Embryonic facial prominence (tissue), 1 donor: ENCODE results near the gene PRRC2B.
"Not testable (repeated sequence)": the region's sequence is repeated elsewhere in the genome, so short reads cannot be mapped to it uniquely, and the experiment has no call there.

ENCODE experiments used
- DNase-seq: peaks from one replicate; pipeline ENCODE4 v3.0.0-alpha.2; 2016; ENCODE audit errors: extremely low spot score

Gene PRRC2B

DNA sequence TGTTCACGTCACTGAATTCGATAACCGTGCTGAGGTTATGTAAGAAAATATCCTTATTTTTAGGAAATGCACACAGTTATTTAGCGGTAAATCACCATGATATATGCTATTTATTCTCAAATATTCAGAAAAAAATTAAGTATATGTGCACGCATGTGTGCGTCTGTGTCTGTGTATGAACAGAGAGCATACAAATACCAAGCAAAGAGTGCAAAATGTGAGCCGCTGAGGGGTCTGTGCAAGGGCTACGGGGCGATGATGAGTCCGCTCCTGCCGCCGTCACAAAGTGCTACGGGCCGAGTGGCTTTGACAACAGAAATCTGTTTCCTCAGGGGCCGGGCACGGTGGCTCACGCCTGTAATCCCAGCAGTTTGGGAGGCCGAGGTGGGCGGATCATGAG is 144.1 kb downstream of the PRRC2B start:
- DNase-seq: no peak

DNA sequence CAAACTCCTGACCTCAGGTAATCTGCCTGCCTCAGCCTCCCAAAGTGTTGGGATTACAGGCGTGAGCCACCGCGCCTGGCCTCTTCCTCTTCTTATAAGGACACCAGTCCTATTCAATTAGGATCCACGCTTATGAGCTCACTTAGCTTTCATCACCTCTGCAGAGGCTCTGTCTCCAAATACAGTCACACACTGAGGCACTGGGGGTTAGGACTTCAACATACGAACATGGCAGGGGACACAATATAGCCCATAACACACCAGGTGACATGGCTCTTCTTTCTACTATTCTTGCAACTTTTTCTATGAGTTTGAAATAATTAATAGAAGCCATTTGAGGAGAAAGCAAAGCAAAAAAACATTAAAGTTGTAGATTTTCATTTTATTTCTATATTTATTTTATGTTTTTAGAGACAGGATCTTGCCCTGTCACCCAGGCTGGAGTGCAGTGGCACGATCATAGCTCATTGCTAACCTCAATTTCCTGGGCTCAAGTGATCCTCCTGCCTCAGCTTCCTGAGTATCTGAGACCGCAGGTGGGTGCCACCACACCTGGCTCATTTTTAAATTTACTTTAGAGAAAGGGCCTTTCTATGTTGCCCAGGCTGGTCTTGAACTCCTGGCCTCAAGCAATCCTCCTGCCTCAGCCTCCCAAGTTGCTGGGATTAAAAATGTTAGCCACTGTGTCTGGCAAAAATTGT is 145.5 kb downstream of the PRRC2B start:
- no peak for DNase-seq

GRCh38 chr9:131543141-131543540 is 149.3 kb downstream of the PRRC2B start:
- DNase-seq: no peak

DNA sequence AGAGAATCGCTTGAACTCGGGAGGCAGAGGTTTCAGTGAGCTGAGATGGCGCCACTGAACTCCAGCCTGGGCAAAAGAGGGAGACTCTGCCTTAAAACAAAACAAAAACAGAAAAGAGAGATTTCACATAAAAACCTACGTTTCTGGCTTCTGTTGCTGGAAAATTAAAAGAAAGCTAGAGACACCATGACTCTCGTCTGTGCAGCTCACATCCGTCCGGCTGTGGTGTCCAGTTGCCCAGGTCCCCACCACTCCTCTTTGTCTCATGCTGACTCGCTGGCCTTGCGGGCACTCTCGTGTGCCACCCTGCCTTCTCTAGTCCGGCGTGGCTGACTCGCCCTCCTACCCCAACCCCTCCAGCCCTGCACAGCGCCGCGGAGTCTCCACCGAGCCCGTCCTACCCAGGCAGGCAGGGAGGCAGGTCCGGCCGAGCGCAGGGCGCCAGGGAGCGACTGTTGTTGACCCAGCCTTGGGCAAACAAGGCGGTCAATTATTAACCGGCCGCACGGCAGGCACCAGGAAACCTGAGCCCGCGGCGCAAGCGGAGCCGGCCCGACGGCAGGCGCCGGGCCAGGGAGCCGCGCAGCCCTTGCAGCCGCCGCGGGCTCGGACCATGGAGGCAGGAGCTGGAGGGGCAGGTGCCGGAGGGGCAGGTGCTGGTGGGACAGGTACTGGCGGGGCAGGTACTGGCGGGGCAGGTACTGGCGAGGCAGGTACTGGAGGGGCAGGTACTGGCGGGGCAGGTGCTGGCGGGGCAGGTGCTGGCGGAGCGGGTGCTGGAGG is 151.3 kb downstream of the PRRC2B start, which contains the start of gene PRRT1B:
Gene PRRT1B (plus strand): TSS at position 521 of the 783 bp plus-strand sequence. CDS start 93 bp downstream, at position 614.
- DNase-seq: no peak

GRCh38 chr9:131545786-131546335 is 152.0 kb downstream of the PRRC2B start:
- no peak for DNase-seq

GRCh38 chr9:131546336-131547084 is 152.6 kb downstream of the PRRC2B start:
- no peak for DNase-seq

DNA sequence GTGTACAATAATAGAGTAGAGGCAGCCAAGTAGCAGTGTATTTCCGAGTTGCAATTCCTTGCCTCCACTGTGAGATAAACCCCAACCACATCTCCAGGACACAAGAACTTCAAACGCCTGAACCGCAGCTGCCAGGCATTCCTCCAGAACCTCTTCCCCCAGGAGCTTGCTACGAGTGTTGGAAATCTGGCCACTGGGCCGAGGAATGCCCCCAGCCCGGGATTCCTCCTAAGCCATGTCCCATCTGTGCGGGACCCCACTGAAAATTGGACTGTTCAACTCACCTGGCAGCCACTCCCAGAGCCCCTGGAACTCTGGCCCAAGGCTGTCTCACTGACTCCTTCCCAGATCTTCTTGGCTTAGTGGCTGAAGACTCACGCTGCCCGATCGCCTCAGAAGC is 155.3 kb downstream of the PRRC2B start:
- not testable (repeated sequence) for DNase-seq
